OCI-LY3 (cell line): ENCODE measurements around the gene RPN1.

ENCODE experiments used
- H2AFZ ChIP-seq: fragments of 200-600, 300-600 bp; shearing (Covaris generic); 2 replicates; pipeline ENCODE4 v1.6.0; 2014; ENCODE audit warnings: antibody characterized with exemption, low read depth, low read length
- H3K27ac ChIP-seq: fragments of 200-600, 300-600 bp; sonication (generic); 2 replicates; pipeline ENCODE4 v1.5.1; 2014; ENCODE audit warnings: mild to moderate bottlenecking, low read length, moderate library complexity, mixed read lengths
- H3K27me3 ChIP-seq: fragments of 200-600, 300-600 bp; sonication (generic); 2 replicates; pipeline ENCODE4 v1.6.1; 2014; ENCODE audit warnings: low read depth, low read length, mixed read lengths
- H3K36me3 ChIP-seq: fragments of 200-600, 300-600 bp; sonication (generic); replicated peaks from 2 replicates; pipeline ENCODE3; 2014; ENCODE audit warnings: low read depth, low read length, mixed read lengths
- H3K4me1 ChIP-seq: fragments of 300-600, 200-600 bp; sonication (generic); 2 replicates; pipeline ENCODE4 v1.6.1; 2014; ENCODE audit warnings: low read length, mixed read lengths
- H3K4me2 ChIP-seq: fragments of 200-600, 300-600 bp; sonication (generic); 2 replicates; pipeline ENCODE4 v1.6.1; 2014; ENCODE audit warnings: low read length, mixed read lengths
- H3K4me3 ChIP-seq: fragments of 300-600, 200-600 bp; sonication (generic); 2 replicates; pipeline ENCODE4 v1.5.1; 2014; ENCODE audit warnings: antibody characterized with exemption, mild to moderate bottlenecking, low read length, moderate library complexity
- H3K79me2 ChIP-seq: fragments of 300-600, 200-600 bp; shearing (Covaris generic); 2 replicates; pipeline ENCODE4 v1.6.1; 2014; ENCODE audit warnings: mild to moderate bottlenecking, low read length, mixed read lengths
- H3K9ac ChIP-seq: fragments of 300-600, 200-600 bp; shearing (Covaris generic); 2 replicates; pipeline ENCODE4 v1.6.0; 2014; ENCODE audit warnings: mild to moderate bottlenecking, low read length, moderate library complexity
- H3K9me3 ChIP-seq: fragments of 200-600, 300-600 bp; shearing (Covaris generic); 2 replicates; pipeline ENCODE4 v1.6.1; 2014; ENCODE audit warnings: low read length, mixed read lengths; ENCODE audit not compliant: insufficient read depth
- H4K20me1 ChIP-seq: fragments of 200-600, 300-600 bp; sonication (generic); 2 replicates; pipeline ENCODE4 v1.6.1; 2016; ENCODE audit warnings: low read length, mixed read lengths; ENCODE audit not compliant: insufficient read depth
- CTCF ChIP-seq: fragments of 200-600, 300-600 bp; sonication (generic); IDR thresholded peaks from 2 replicates; pipeline ENCODE4 v1.5.1; 2014; ENCODE audit warnings: antibody characterized with exemption, low read length, low read depth
- EZH2phosphoT487 ChIP-seq: fragments of 200-600 bp; shearing (Covaris generic); IDR thresholded peaks from 2 replicates; pipeline ENCODE4 v1.6.1; 2018; ENCODE audit warnings: antibody characterized with exemption, mixed run types, low read depth

RPN1 gene

GRCh38 chr3:128617557-128618397, 32.8 kb downstream of the RPN1 start:
- H4K20me1 ChIP-seq: no peaks in the 10 kb centered on the region
- TF ChIP-seq EZH2phosphoT487: no peak
- peak; percentile 88 for TF ChIP-seq CTCF
- H3K4me1 ChIP-seq: peaks cover 19% of the 10 kb centered on the region
- peaks cover 53% of the 10 kb centered on the region for H3K79me2 ChIP-seq
- H3K27ac ChIP-seq: peak overlapping the region; percentile 63
- peak overlapping the region; percentile 92 for H3K4me3 ChIP-seq
- H3K36me3 ChIP-seq: peaks cover 40% of the 10 kb centered on the region
- H3K27me3 ChIP-seq: no peaks in the 10 kb centered on the region
- peak overlapping the region; percentile 84 for H3K9ac ChIP-seq
- H3K9me3 ChIP-seq: no peaks in the 10 kb centered on the region
- H3K4me2 ChIP-seq: peak overlapping the region; percentile 93
- H2AFZ ChIP-seq: peak overlapping the region; percentile 76

GRCh38 chr3:128617270-128617556, 33.4 kb downstream of the RPN1 start:
- Histone ChIP-seq H3K27me3 (no peaks in the 10 kb centered on the region), H3K36me3 (peaks cover 39% of the 10 kb centered on the region), H3K9me3 (no peaks in the 10 kb centered on the region), H3K9ac (peak overlapping the region; percentile 70), H4K20me1 (no peaks in the 10 kb centered on the region), H2AFZ (peak overlapping the region; percentile 52; the same call in 1 of the 2 replicates), H3K4me2 (peak overlapping the region; percentile 81), H3K4me1 (peaks cover 19% of the 10 kb centered on the region), H3K27ac (peak overlapping the region; percentile 54), H3K79me2 (peaks cover 51% of the 10 kb centered on the region), H3K4me3 (peak overlapping the region; percentile 92)
- no peak for TF ChIP-seq CTCF
- TF ChIP-seq EZH2phosphoT487: no peak

- Histone ChIP-seq H3K4me1 (peaks cover 19% of the 10 kb centered on the region), H2AFZ (peak overlapping the region; percentile 52; the same call in 1 of the 2 replicates), H3K9me3 (no peaks in the 10 kb centered on the region), H3K4me2 (peak overlapping the region; percentile 81), H3K79me2 (peaks cover 46% of the 10 kb centered on the region), H3K9ac (peak overlapping the region; percentile 70), H3K27ac (peak overlapping the region; percentile 54), H3K36me3 (peaks cover 33% of the 10 kb centered on the region), H4K20me1 (no peaks in the 10 kb centered on the region), H3K4me3 (peak overlapping the region; percentile 92), H3K27me3 (no peaks in the 10 kb centered on the region)
- TF ChIP-seq EZH2phosphoT487: no peak
Measured at GRCh38 chr3:128616516-128617269, 33.9 kb downstream of the RPN1 start.

GRCh38 chr3:128614076-128614475, 36.5 kb downstream of the RPN1 start:
- TF ChIP-seq EZH2phosphoT487 (no peak), CTCF (no peak)
- Histone ChIP-seq H3K4me2 (no peak overlapping the region), H3K4me1 (peaks cover 13% of the 10 kb centered on the region), H3K9ac (no peak overlapping the region), H3K27ac (no peak overlapping the region), H3K4me3 (no peak overlapping the region), H3K9me3 (no peaks in the 10 kb centered on the region), H3K27me3 (no peaks in the 10 kb centered on the region), H4K20me1 (no peaks in the 10 kb centered on the region), H3K36me3 (peaks cover 13% of the 10 kb centered on the region), H2AFZ (no peak overlapping the region), H3K79me2 (peaks cover 23% of the 10 kb centered on the region)
